LNCaP clone FGC (cell line): ENCODE data around the gene AHDC1.

Experiments used
- DNase-seq: peaks from one replicate; pipeline ENCODE4 v3.0.0-alpha.2; 2011; ENCODE audit warnings: low read depth
- H3K4me3 ChIP-seq: 2 replicates; pipeline ENCODE4 v1.5.1; 2011; ENCODE audit warnings: mild to moderate bottlenecking, low read depth, low read length, control low read depth
- CTCF ChIP-seq: IDR thresholded peaks from 2 replicates; pipeline ENCODE4 v1.5.1; 2012; ENCODE audit warnings: mild to moderate bottlenecking; ENCODE audit not compliant: control insufficient read depth, insufficient read depth; ENCODE audit errors: extremely low read depth

Gene AHDC1

GRCh38 chr1:27572679-27573426 is 31.1 kb downstream of the AHDC1 start:
- no peak for DNase-seq
- no peak for TF ChIP-seq CTCF
- no peak overlapping the region for H3K4me3 ChIP-seq

GRCh38 chr1:27572019-27572678 is 31.8 kb downstream of the AHDC1 start:
- no peak for TF ChIP-seq CTCF
- no peak for DNase-seq
- no peak overlapping the region for H3K4me3 ChIP-seq

GRCh38 chr1:27571439-27572018 is 32.4 kb downstream of the AHDC1 start:
- H3K4me3 ChIP-seq = no peak overlapping the region
- TF ChIP-seq CTCF = no peak
- DNase-seq = no peak

- no peak for TF ChIP-seq CTCF
- no peak for DNase-seq
- no peak overlapping the region for H3K4me3 ChIP-seq
Observed at GRCh38 chr1:27570784-27571183, 33.2 kb downstream of the AHDC1 start.

GRCh38 chr1:27570356-27570755 is 33.6 kb downstream of the AHDC1 start:
- DNase-seq = no peak

More at GRCh38 chr1:27570356-27570755, 33.6 kb downstream of the AHDC1 start:
- no peak for TF ChIP-seq CTCF
- no peak overlapping the region for H3K4me3 ChIP-seq
